Hepatocyte (in vitro differentiated cells): ENCODE measurements around the gene NSMCE1.

Experiments
- EZH2 ChIP-seq: fragments of 200-600 bp; sonication (generic); IDR thresholded peaks from 2 replicates; pipeline ENCODE4 v1.6.1; 2016; ENCODE audit warnings: antibody characterized with exemption, mild to moderate bottlenecking, borderline replicate concordance
- EZH2phosphoT487 ChIP-seq: fragments of 200-600 bp; sonication (generic); IDR thresholded peaks from one replicate; pipeline ENCODE4 v1.6.1; 2018; ENCODE audit warnings: antibody characterized with exemption, mild to moderate bottlenecking, low read depth, moderate library complexity; ENCODE audit not compliant: unreplicated experiment, severe bottlenecking
- TF ChIP-seq, protein P1 (sequence below): fragments of 200-600 bp; sonication (generic); IDR thresholded peaks from 2 replicates; pipeline ENCODE4 v1.5.1; 2016; ENCODE audit warnings: antibody characterized with exemption, mild to moderate bottlenecking; ENCODE audit not compliant: poor library complexity

DNA sequence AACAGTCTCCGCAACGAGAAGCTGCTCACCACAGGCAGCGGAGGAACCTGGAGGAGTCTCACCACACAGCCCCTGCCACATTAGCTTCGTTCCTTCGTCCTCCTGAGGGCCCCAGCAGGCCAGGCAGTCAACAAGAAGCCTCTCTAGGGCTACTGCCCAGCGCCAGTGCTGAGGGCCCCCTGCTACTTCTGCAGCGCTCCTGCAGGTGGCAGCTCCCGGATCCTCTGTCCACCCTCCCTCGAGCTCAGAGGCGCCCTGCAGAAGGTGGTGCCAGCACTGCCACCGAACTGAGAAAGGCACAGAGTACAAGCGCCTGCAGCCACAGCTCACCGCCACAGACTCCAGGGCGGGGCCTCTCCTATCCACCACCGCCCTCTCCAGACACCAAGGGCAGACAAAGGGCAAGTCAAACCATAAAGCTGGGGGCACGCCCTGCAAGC is 38.0 kb downstream of the NSMCE1 start:
- TF ChIP-seq, protein P1, sequence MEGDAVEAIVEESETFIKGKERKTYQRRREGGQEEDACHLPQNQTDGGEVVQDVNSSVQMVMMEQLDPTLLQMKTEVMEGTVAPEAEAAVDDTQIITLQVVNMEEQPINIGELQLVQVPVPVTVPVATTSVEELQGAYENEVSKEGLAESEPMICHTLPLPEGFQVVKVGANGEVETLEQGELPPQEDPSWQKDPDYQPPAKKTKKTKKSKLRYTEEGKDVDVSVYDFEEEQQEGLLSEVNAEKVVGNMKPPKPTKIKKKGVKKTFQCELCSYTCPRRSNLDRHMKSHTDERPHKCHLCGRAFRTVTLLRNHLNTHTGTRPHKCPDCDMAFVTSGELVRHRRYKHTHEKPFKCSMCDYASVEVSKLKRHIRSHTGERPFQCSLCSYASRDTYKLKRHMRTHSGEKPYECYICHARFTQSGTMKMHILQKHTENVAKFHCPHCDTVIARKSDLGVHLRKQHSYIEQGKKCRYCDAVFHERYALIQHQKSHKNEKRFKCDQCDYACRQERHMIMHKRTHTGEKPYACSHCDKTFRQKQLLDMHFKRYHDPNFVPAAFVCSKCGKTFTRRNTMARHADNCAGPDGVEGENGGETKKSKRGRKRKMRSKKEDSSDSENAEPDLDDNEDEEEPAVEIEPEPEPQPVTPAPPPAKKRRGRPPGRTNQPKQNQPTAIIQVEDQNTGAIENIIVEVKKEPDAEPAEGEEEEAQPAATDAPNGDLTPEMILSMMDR: no peak
- TF ChIP-seq EZH2 (no peak), EZH2phosphoT487 (no peak)
